ENCODE measurements around the gene ACTN4.

Gene ACTN4

GRCh38 chr19:38714354-38714778 is 66.9 kb downstream of the ACTN4 start:
- no peak overlapping the region for H3K4me3 ChIP-seq (ENCODE audit: severe bottlenecking)
- TF ChIP-seq CTCF (IDR thresholded peaks at IDR 0.05; ENCODE audit: poor library complexity, severe bottlenecking), result no peak
- peaks cover 100% of the 10 kb centered on the region for H3K36me3 ChIP-seq (ENCODE audit: low read depth)
- no peaks in the 10 kb centered on the region for H3K27me3 ChIP-seq (ENCODE audit: insufficient read depth, poor library complexity, severe bottlenecking)
- ATAC-seq (ENCODE audit: low read depth) (no peak), DNase-seq (ENCODE audit: low spot score) (no peak)
- no peaks in the 10 kb centered on the region for H3K4me1 ChIP-seq (ENCODE audit: insufficient read depth, poor library complexity, severe bottlenecking)
- H3K27ac ChIP-seq (ENCODE audit: poor library complexity, severe bottlenecking), result no peak overlapping the region
- no peaks in the 10 kb centered on the region for H3K9me3 ChIP-seq (ENCODE audit: severe bottlenecking)

- no peaks in the 10 kb centered on the region for H3K4me1 ChIP-seq (ENCODE audit: insufficient read depth, poor library complexity, severe bottlenecking)
- H3K36me3 ChIP-seq (ENCODE audit: low read depth), result peaks cover 100% of the 10 kb centered on the region
- ATAC-seq (ENCODE audit: low read depth), result no peak
- no peaks in the 10 kb centered on the region for H3K27me3 ChIP-seq (ENCODE audit: insufficient read depth, poor library complexity, severe bottlenecking)
- no peak overlapping the region for H3K4me3 ChIP-seq (ENCODE audit: severe bottlenecking)
- TF ChIP-seq CTCF (IDR thresholded peaks at IDR 0.05; ENCODE audit: poor library complexity, severe bottlenecking), result no peak
- no peak overlapping the region for H3K27ac ChIP-seq (ENCODE audit: poor library complexity, severe bottlenecking)
- DNase-seq (ENCODE audit: low spot score), result no peak
- no peaks in the 10 kb centered on the region for H3K9me3 ChIP-seq (ENCODE audit: severe bottlenecking)
Observed at GRCh38 chr19:38715555-38715954, 68.1 kb downstream of the ACTN4 start.

GRCh38 chr19:38717051-38717450 is 69.6 kb downstream of the ACTN4 start:
- Histone ChIP-seq H3K27ac (ENCODE audit: poor library complexity, severe bottlenecking) (no peak overlapping the region), H3K4me1 (ENCODE audit: insufficient read depth, poor library complexity, severe bottlenecking) (no peaks in the 10 kb centered on the region), H3K9me3 (ENCODE audit: severe bottlenecking) (no peaks in the 10 kb centered on the region), H3K36me3 (ENCODE audit: low read depth) (peaks cover 100% of the 10 kb centered on the region), H3K4me3 (ENCODE audit: severe bottlenecking) (no peak overlapping the region), H3K27me3 (ENCODE audit: insufficient read depth, poor library complexity, severe bottlenecking) (no peaks in the 10 kb centered on the region)
- ATAC-seq (ENCODE audit: low read depth), result no peak
- DNase-seq (ENCODE audit: low spot score), result no peak
- no peak for TF ChIP-seq CTCF (IDR thresholded peaks at IDR 0.05; ENCODE audit: poor library complexity, severe bottlenecking)

- Histone ChIP-seq H3K36me3 (ENCODE audit: low read depth) (peaks cover 100% of the 10 kb centered on the region), H3K27me3 (ENCODE audit: insufficient read depth, poor library complexity, severe bottlenecking) (no peaks in the 10 kb centered on the region), H3K4me1 (ENCODE audit: insufficient read depth, poor library complexity, severe bottlenecking) (no peaks in the 10 kb centered on the region), H3K4me3 (ENCODE audit: severe bottlenecking) (no peak overlapping the region), H3K9me3 (ENCODE audit: severe bottlenecking) (no peaks in the 10 kb centered on the region), H3K27ac (ENCODE audit: poor library complexity, severe bottlenecking) (peak overlapping the region; percentile 28)
- ATAC-seq (ENCODE audit: low read depth), result no peak
- no peak for TF ChIP-seq CTCF (IDR thresholded peaks at IDR 0.05; ENCODE audit: poor library complexity, severe bottlenecking)
- no peak for DNase-seq (ENCODE audit: low spot score)
Observed at GRCh38 chr19:38717855-38718254, 70.4 kb downstream of the ACTN4 start.

- Histone ChIP-seq H3K4me3 (ENCODE audit: severe bottlenecking) (no peak overlapping the region), H3K4me1 (ENCODE audit: insufficient read depth, poor library complexity, severe bottlenecking) (no peaks in the 10 kb centered on the region), H3K27me3 (ENCODE audit: insufficient read depth, poor library complexity, severe bottlenecking) (no peaks in the 10 kb centered on the region), H3K36me3 (ENCODE audit: low read depth) (peaks cover 100% of the 10 kb centered on the region), H3K9me3 (ENCODE audit: severe bottlenecking) (no peaks in the 10 kb centered on the region), H3K27ac (ENCODE audit: poor library complexity, severe bottlenecking) (peak overlapping the region; percentile 28)
- DNase-seq (ENCODE audit: low spot score) (no peak), ATAC-seq (ENCODE audit: low read depth) (peak; percentile 22)
- no peak for TF ChIP-seq CTCF (IDR thresholded peaks at IDR 0.05; ENCODE audit: poor library complexity, severe bottlenecking)
Observed at GRCh38 chr19:38718747-38719543, 71.5 kb downstream of the ACTN4 start.
